GM18511 (cell line): Measurements from ENCODE around the gene DCAF11.

ENCODE experiments used
- ATAC-seq: cut with Tn5 transposase; IDR thresholded peaks from one replicate; pipeline ENCODE4 v1.9.1; 2021; ENCODE audit warnings: mild to moderate bottlenecking, moderate library complexity; ENCODE audit not compliant: unreplicated experiment

DCAF11 gene

GRCh38 chr14:24078146-24078545 is 36.4 kb upstream of the DCAF11 start:
- ATAC-seq = no peak

GRCh38 chr14:24079491-24080141 is 35.0 kb upstream of the DCAF11 start:
- ATAC-seq = no peak

- no peak for ATAC-seq
These were observed 34.4 kb upstream of the DCAF11 start for GRCh38 chr14:24080142-24080530.

GRCh38 chr14:24080888-24081738 is 33.5 kb upstream of the DCAF11 start:
- ATAC-seq = peak; percentile 94

- ATAC-seq = no peak
These were observed 32.8 kb upstream of the DCAF11 start for GRCh38 chr14:24081739-24082211.

GRCh38 chr14:24082411-24083080 is 32.0 kb upstream of the DCAF11 start:
- no peak for ATAC-seq

- ATAC-seq = no peak
These were observed 31.1 kb upstream of the DCAF11 start for GRCh38 chr14:24083462-24083861.

GRCh38 chr14:24084440-24084839 is 30.1 kb upstream of the DCAF11 start:
- ATAC-seq = no peak

- ATAC-seq = no peak
These were observed 29.4 kb upstream of the DCAF11 start for GRCh38 chr14:24085215-24085614.

GRCh38 chr14:24086193-24086955 is 28.2 kb upstream of the DCAF11 start:
- ATAC-seq = no peak

GRCh38 chr14:24087004-24087403 is 27.6 kb upstream of the DCAF11 start:
- ATAC-seq = no peak

GRCh38 chr14:24088095-24088494 is 26.5 kb upstream of the DCAF11 start:
- ATAC-seq = no peak

GRCh38 chr14:24089890-24090289 is 24.7 kb upstream of the DCAF11 start:
- no peak for ATAC-seq

GRCh38 chr14:24092110-24092504 is 22.5 kb upstream of the DCAF11 start:
- ATAC-seq = no peak

- no peak for ATAC-seq
These were observed 21.9 kb upstream of the DCAF11 start for GRCh38 chr14:24092505-24093206.

- no peak for ATAC-seq
These were observed 21.2 kb upstream of the DCAF11 start for GRCh38 chr14:24093207-24093900.

GRCh38 chr14:24093901-24094840 is 20.4 kb upstream of the DCAF11 start, which contains the start of gene PCK2:
Gene PCK2, plus strand, starts transcription at chr14:24094311. Its CDS starts 95 bp downstream, at chr14:24094406.
- ATAC-seq = peak; percentile 54

- ATAC-seq = peak; percentile 0
These were observed 19.7 kb upstream of the DCAF11 start for GRCh38 chr14:24094841-24095270.
